Inflammatory macrophage treated with lipopolysaccharide for 1 hour (primary cell): Measurements from ENCODE around the gene MS4A4A.
"Not testable (repeated sequence)": the region's sequence is repeated elsewhere in the genome, so short reads cannot be mapped to it uniquely, and the experiment has no call there.

Source experiments
- DNase-seq, 2 donors: peaks; one replicate each; pipeline ENCODE4 v3.0.0-alpha.2; 2020 to 2022

MS4A4A gene

DNA sequence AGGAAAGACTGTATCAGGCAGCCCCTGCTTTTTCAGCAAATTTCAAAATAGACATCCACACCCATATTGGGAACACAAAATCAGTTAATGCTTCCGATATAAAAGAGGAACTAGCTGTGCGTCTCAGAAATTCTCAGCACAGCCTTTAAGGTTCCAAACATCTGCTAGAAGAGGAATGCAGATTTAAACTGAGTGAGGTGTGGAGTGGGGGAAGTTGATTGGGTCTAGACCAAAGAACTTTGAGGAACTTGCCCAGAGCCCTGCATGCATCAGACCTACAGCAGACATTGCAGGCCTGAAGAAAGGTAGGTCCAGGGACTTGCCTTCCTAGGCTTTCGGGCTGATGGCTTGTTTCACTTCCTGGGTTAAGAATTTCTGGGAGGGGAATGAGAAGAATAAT lies at the start of gene MS4A4A:
Gene MS4A4A, plus strand, starts transcription at position 255 of the 400 bp plus-strand sequence. Its CDS starts 10 bp downstream, at position 265.
- peak; percentile 58 to 59 for DNase-seq

DNA sequence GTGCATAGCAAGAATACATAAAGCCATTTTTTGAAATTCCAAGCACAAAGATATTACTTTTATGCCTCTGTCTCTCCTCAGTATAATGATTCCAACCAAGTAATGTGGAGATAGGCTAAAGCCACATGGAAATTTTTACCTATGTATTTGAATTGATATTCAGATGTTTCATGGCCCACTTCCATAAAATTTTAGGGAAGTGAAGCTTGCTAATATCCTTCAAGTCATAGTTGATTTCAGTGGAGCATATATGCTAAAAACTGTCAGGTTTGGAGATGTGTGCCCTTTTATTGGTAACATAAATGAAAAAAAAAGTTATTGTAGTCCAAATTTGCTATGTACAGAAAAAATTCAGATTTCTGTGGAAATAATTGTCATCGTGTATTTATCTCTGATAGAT lies 49.8 kb upstream of the MS4A4A start:
- DNase-seq: peak in 1 of 2 donors; percentile 15

DNA sequence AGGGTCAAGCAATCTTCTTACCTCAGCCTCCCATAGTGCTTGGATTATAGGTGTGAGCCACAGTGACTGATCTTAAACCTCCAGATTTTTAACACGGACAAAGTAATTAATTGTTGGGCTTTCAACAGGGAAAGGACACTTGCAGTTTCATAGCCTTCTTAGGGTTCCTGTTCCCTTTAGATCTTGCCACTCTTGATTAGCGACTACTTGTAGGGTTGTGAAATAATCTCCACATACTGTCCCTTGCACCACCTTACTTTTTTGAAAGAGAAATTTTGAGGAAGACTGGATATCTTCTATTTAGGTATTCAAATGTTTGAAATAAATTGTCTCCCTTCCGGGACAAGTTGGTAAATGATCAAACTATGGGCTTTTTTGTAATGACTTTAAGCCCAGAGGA lies 45.1 kb upstream of the MS4A4A start:
- DNase-seq: peak; percentile 44 to 51

DNA sequence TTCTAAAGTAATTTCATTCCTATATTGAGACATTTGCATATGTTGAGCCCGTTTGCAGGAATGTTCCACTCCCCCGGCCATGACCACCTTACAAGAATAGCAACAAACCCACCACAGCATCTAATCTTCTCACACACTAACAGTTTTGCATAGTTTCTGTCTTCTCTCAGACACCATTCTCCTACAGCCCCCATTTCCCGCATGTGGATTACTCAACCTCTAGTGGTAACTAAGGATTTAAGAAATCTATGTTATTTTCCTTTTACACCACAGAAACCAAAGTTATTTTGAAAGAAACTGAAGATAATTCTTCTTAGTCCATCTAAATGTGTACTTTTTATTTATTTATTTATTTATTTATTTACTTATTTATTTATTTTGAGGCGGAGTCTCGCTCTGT lies 39.8 kb upstream of the MS4A4A start:
- DNase-seq: peak in 1 of 2 donors; percentile 24

DNA sequence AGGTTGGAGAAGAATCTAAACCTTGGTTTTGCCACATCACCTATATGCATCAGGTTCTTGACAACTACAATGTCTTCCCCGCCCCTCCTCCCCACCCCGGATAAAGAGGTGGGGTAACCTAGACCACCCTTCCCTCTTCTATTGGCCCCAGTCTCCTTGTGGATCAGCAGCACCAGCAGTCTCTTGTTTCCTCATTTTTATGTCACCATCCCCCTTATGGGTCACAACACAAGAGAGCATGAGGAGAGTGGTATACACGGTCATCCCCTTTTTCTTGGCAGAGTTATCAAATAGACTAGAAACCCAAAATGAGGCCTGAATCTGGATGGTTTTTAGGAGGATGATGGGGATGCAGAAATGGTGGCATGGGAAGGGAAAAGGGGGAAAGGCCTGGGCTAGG lies 38.7 kb upstream of the MS4A4A start:
- DNase-seq: no peak

DNA sequence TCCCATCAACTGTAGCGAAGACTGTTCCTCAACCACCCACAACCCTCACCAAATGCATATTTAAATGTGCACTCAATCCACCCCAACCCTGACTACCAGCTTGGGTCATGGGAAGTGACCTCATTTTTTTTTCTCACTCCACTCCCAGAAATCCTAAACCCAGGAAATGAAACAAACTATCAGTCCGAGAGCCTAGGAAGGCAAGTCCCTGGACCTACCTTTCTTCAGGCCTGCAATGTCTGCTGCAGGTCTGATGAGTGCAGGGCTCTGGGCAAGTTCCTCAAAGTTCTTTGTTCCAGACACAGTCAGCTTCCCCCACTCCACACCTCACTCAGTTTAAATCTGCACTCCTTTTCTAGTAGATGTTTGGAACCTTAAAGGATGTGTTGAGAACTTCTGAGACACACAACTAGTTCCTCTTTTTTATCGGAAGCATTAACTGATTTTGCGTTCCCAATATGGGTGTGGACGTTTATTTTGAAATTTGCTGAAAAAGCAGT lies 37.7 kb upstream of the MS4A4A start, which contains the start of gene MS4A4E:
Gene MS4A4E, minus strand, starts transcription at position 398 of the 500 bp plus-strand sequence. CDS start 13,082 bp downstream, outside the sequence.
- peak in 1 of 2 donors; percentile 46 for DNase-seq

DNA sequence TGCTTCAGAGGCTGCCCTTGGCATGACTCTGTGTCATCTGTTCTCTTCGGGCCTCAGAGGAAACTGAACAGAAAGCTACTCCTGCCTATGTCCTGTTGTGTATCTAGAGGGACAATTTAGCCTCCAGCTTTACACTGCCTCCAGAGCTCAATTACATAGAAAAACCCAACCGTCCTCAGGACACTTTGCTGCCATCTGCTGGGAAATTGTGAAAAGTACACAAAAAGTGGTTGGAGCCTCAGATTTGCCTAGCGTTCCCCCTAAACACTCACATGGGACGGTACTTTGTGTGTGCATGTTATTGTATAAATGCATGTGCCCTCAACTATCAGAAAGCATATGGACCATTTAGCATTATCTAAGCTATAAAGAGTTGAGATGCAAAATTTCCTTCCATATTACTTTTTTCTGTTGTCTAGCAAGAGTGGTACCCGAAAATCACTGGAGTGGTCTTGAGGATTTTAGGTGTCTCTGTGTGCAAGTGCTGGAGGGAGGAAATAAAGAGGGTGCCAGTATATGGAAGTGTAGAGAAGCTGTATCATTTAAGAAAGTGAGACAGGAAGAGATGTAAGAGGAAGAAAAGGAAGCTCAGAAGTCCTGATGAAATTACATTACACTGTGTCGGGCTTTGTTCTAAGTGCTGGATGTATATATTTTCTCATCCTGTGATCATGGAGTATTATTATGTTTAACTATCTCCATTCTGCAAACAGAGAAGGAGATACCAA lies 28.8 kb upstream of the MS4A4A start:
- DNase-seq: peak; percentile 36 to 80

DNA sequence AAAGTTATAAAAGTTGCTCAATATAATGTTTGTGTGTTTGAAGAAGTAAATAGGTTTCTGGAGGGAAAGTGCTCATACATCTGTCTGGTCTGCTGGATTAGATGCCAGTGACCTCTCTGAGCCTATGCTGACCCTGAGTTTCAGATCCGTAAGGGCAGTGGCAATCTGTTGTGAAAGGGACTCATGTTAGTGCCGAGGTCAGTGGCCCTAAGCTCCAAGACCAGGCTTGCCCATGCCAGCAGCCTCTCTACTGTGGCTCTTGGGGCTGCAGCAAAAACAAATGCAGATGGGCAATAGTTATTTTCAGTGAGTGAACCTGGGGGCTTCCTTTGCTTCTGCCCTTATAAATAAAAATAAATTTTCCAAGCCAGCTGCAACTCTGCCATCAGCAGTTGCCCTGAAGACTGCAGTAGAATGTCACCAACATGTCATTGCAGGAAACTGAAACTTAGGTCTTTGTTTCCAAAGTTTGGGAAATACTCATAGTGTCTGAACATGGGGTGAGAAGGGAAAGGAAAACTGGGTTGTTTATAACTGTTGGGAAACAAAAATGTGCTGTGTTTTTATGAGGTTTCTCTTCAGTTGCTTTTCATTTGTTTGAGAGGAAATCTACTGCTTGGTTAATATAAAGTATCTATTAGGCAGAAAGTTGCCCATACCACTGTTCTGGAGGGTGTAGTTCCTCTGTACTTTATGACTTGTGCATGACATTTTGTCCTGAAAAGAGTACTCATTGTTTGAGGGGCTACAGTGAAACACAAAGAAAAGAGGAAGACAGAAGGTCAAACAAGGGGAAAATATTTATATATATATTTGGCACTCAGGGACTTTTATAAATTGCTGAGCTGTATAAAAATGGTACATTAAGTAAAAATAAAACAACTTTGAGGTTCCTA lies 28.0 kb upstream of the MS4A4A start:
- peak; percentile 20 to 62 for DNase-seq

DNA sequence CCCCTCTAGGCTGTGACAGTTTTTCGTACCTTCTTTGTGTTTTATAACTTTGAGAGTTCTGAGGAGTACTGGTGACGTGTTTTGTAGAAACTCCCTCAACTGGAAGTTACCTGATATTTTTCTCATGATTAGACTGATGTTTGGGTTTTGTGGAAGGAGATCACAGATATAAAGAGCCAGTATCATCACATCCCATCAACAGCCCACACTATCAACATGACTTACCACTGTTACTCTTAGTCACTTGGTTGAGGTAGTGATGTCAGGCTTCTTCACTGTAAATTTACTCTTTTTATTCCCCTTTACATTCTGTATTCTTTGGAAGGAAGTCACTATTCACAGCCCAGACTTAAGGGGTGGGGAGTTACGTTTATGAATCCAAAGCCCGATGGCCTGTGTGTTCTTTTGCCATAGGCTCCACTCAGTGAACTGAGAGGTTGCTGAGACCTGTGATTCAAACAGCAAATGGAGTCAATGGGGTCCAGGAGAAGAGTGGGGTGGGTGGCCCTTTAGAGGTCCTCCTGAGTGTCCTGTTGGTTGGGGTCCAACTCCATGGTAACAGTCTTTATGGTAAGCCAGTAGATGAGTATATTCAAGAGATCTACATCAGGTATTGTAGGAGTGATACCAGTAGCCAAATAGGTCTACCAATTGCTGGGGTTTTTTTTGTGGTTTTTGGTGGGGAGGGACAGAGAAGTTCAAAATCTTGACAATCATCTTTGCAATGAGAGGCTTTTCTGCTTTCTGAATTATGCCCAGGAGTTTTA lies 22.3 kb upstream of the MS4A4A start:
- no peak for DNase-seq

DNA sequence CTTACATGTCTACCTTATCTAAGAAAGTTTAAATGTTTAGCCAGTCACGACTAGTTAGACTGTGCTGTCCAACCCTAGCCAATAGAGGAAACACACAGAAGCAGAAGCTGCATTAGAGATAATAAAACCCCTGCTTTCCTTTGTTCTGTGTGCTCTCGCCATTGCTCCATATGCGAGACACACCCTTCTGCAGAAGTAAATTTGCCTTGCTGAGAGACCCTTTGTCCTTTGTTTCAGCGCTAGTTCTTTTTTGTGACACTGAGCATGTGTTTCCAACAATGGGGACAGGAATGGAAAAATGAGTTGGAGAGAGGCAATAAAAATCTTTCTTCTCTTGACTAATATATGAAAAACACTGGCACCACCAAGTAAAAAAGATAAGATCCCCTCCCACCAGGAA lies 19.5 kb upstream of the MS4A4A start:
- no peak for DNase-seq

DNA sequence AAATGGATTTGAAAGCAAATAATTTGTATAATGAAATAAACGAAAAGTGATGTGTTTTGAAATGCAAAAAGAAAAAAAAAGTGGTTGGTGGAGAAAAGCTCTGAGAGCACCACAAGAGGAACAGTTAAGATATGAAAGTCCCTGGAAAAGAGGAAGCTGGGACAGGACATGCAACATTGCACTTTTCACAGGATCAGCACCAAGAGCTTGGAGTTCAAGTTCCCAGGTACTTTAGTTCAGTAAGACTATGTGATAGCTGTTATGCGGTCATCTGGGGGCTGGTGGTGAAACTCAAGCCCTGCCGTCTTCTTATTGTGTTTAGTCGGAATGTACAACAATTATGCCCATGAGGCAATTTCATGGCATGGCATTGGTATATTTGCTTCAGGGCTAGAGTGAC lies 17.1 kb upstream of the MS4A4A start:
- peak; percentile 55 to 65 for DNase-seq

DNA sequence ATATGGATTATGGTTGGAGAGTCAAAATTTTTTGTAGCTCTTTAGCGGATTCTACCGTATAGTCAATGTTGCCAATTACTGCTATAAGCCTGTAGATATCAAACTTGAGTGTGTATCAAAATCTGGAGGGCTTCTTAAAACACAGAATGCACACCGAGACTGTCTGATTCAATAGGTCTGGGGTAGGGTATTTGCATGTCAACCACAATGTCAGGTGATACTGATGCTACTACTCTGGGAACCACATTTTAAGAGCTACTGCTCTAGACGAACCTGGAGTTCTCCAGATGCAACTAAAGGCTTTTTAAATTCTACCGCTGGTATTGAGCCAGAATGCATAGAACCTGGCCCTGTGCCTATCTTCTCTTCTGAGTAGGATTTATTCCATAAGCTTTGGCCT lies 15.8 kb upstream of the MS4A4A start:
- DNase-seq: no peak

DNA sequence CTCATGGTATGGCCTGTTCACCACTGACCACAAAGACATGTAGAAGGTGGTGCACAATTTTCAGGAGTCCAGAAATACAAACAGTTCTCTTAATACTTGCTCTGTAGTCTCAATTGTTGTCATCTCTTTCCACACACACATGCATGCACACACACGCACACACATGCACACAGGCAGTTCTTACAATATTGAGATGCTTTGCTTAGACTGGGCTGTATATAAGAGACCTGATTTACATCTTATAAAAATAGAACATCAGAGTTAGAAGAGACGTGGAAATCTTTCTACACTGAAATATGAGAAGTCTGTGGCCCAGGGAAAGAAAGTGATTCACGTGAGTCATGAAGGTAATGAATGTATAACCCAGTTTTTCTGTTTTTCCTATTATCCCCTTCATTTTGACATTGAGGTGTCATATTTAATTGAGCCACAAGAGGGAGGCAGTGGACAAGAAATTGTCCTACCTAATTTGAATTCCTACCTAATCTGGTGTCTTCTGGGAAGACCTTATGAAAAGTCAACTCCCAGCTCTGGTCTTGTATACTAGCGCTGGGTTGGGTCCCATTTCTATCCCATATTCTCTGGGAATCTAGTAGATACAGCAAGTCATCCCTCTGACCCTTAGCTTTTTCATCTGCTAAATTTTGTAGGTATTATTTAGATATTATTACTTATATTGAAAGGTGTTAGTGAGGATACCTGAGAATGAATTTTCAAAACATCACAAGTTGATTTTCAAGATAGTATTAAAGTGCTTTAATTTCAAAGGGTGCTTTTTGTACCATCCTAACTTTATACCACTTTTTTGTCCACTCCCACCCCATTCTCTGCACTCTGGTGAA lies 14.9 kb upstream of the MS4A4A start:
- DNase-seq: peak; percentile 35 to 93

DNA sequence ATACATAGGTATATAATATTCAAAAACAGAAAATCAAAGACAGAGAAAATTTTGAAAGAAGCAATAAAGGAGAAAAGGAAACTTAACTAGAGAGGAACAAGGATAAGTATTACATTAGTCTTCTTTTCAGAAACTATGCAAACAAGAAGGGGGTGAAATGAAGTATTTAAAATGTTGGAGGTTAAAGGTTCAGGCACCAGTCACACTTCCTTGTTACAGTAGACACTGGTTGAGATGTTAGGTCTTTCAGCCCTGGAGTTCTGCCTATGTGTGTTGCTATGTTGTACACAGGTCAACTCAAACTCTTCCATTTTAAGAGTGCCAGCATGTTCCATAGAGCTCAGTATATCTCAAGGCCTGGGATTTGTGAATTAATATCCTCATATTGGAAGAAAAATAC lies 6.0 kb upstream of the MS4A4A start:
- peak in 1 of 2 donors; percentile 48 for DNase-seq

DNA sequence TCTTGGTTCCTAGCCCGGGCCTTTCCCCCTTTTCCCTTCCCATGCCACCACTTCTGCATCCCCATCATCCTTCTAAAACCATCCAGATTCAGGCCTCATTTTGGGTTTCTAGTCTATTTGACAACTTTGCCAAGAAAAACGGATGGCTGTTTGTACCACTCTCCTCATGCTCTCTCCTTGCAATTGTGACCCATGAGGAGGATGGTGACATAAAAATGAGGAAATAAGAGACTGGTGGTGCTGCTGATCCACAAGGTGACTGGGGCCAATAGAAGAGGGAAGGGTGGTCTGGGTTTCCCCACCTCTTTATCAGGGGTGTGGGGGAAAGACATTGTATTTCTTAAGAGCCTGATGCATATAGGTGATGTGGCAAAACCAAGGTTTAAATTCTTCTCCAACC lies 1.0 kb downstream of the MS4A4A start:
- peak; percentile 50 to 71 for DNase-seq

DNA sequence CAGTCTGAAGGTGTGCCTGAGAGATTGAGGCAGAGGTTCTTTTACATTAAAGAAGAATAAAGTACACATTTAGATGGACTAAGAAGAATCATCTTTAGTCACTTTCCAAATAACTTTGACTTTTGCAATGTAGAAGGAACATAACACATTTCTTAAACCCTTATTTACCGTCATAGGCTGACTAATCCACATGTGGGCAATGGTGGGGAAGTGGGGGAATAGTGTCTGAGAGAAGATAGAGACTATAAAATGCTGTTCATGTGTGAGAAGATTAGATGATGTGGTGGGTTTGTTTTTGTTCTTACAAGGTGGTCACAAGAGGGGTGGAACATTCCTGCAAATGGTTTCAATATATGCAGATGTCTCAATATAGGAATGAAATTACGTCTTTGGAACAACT lies 1.8 kb downstream of the MS4A4A start:
- DNase-seq: peak; percentile 87 to 89

DNA sequence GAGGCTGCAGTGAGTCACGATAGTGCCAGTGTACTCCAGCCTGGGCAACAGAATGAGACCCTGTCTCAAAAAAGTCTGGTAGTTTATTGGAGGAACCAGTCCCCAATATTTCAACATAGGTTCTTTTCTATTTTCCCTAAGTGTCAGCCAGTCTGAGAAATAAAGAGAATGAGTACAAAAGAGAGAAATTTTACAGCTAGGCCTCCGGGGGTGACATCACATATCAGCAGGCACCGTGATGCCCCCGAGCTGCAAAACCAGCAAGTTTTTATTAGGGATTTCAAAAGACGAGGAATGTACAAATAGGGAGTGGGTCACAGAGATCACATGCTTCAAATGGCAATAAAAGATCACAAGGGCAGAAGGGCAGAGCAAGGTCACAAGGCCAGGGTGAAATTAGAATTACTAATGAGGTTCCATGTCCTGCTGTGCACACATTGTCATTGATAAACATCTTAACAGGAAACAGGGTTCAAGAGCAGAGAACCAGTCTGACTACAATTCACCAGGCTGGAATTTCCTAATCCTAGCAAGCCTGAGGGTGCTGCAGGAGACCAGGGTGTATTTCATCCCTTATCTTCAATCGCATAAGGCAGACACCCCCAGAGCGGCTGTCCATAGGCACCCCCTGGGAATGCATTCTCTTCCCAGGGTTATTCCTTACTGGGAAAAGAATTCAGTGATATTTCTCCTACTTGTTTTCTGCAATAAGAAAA lies 5.1 kb downstream of the MS4A4A start:
- DNase-seq: peak in 1 of 2 donors; percentile 28

DNA sequence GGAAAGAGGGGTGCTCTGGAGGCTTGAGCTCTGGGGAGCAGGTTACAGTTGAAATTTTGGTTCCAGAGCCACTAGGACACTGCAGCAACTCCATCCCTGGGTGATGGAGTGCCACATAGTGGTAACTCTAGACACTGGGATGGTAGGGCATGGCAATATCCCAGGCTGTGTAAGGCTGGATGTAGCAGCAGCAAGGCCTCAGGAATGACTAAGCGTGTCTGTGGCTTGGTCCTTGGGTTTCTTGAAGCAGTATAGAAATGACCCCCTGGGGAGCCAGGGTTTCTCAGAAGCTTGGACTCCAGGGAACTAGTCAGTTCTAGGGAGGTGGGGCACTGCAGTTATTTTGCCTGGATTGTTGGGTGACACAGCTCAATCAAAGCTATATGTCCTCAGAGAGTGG lies 8.1 kb downstream of the MS4A4A start:
- DNase-seq: no peak

DNA sequence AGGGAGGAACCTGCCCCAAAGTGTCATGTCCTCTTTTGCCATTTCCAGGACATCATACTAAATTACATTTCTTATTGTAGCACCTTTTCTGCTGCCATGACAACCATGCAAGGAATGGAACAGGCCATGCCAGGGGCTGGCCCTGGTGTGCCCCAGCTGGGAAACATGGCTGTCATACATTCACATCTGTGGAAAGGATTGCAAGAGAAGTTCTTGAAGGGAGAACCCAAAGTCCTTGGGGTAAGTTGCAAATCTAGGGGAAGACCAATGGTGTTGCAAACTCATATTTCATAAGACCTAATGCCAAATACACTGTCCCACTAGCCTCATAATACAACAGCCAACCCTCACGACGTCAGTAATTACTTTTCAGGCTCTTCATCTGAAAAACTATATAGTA lies 11.7 kb downstream of the MS4A4A start:
- peak; percentile 28 to 72 for DNase-seq

DNA sequence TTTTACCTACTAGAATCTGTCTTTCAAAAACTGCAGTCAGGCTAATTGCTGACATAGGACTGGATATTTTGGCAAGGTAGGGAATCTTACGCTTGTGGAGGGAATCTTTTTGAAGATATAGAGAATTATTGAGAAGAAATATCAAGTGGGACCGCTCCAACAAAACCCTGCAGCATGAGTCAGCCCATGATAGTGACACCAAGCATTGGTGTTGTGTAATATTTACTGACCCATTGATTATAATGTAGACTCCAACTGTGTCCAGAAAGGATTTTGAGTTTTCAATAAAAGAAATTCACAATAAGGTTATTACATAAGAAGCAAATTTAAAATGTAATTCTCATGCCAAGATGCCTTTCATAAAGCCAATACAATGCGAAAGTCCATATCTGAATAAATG lies 20.7 kb downstream of the MS4A4A start:
- no peak for DNase-seq

DNA sequence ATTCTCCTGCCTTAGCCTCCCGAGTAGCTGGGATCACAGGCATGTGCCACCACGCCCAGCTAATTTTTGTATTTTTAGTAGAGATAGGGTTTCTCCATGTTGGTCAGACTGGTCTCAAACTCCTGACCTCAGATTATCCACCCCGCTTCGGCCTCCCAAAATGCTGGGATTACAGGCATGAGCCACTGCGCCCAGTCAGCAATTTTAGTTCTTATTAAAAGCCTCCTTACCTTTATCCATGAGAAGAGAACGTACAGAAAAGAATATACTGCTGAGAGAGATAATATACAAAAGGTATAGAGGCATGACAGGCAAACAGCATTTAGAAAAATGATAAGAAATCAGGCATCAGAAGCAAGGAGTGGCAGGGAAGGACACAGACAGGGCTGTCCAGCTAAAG lies 21.4 kb downstream of the MS4A4A start:
- DNase-seq: not testable (repeated sequence)
